GM23338 (cell line): ENCODE measurements around the gene AGRP. TPM values are rescaled to one million over a fixed set of nuclear protein-coding genes. Genes with fewer than 3 reads are reported as not detected.

Source experiments
- ATAC-seq: fragments of 200-7000 bp; cut with Tn5 transposase; 3 replicates; pipeline ENCODE4 v1.9.1; 2020
- DNase-seq: peaks from one replicate; pipeline ENCODE4 v3.0.0-alpha.2; 2015; ENCODE audit warnings: low spot score
- H2AFZ ChIP-seq: fragments of 200-600 bp; sonication (generic); 2 replicates; pipeline ENCODE4 v1.8.0; 2016; ENCODE audit warnings: antibody characterized with exemption, mild to moderate bottlenecking, moderate library complexity
- H3F3A ChIP-seq: fragments of 200-600 bp; sonication (generic); replicated peaks from 2 replicates; pipeline ENCODE4 v1.8.0; 2017; ENCODE audit warnings: antibody characterized with exemption, mixed run types, low read depth
- H3K27ac ChIP-seq: fragments of 200-600 bp; sonication (generic); 2 replicates; pipeline ENCODE4 v1.6.1; 2016; ENCODE audit warnings: low read depth
- H3K27me3 ChIP-seq: fragments of 200-600 bp; sonication (generic); 2 replicates; pipeline ENCODE4 v1.8.0; 2016; ENCODE audit warnings: mild to moderate bottlenecking, mixed run types, moderate library complexity; ENCODE audit not compliant: insufficient read depth
- H3K36me3 ChIP-seq: fragments of 200-600 bp; sonication (generic); 2 replicates; pipeline ENCODE4 v1.8.0; 2016; ENCODE audit warnings: mild to moderate bottlenecking; ENCODE audit not compliant: insufficient read depth
- H3K4me1 ChIP-seq: fragments of 200-600 bp; sonication (generic); 2 replicates; pipeline ENCODE4 v1.8.0; 2016; ENCODE audit warnings: mild to moderate bottlenecking, moderate library complexity; ENCODE audit not compliant: insufficient read depth
- H3K4me2 ChIP-seq: fragments of 200-600 bp; sonication (generic); 2 replicates; pipeline ENCODE4 v1.7.1; 2017; ENCODE audit warnings: mixed run types
- H3K4me3 ChIP-seq: fragments of 200-600 bp; sonication (generic); 2 replicates; pipeline ENCODE4 v1.6.1; 2016; ENCODE audit warnings: mixed run types
- H3K79me2 ChIP-seq: fragments of 200-600 bp; sonication (generic); replicated peaks from 2 replicates; pipeline ENCODE4 v1.8.0; 2017; ENCODE audit warnings: mild to moderate bottlenecking; ENCODE audit not compliant: insufficient read depth
- H3K9me2 ChIP-seq: fragments of 200-600 bp; sonication (generic); 2 replicates; pipeline ENCODE4 v1.8.0; 2017; ENCODE audit not compliant: insufficient read depth
- H4K20me1 ChIP-seq: fragments of 200-600 bp; sonication (generic); replicated peaks from 2 replicates; pipeline ENCODE4 v1.8.0; 2017; ENCODE audit warnings: mild to moderate bottlenecking; ENCODE audit not compliant: insufficient read depth
- H3K27ac Mint-ChIP-seq: 2 replicates; pipeline ENCODE4 v1.8.0; 2020; ENCODE audit warnings: inconsistent platforms, mild to moderate bottlenecking, moderate library complexity, mixed read lengths
- H3K27me3 Mint-ChIP-seq: 3 replicates; pipeline ENCODE4 v1.8.0; 2022; ENCODE audit warnings: low read depth, mild to moderate bottlenecking, moderate library complexity, mixed read lengths, inconsistent platforms; ENCODE audit not compliant: insufficient read depth, poor library complexity
- H3K36me3 Mint-ChIP-seq: 3 replicates; pipeline ENCODE4 v1.8.0; 2021; ENCODE audit warnings: low read depth, mild to moderate bottlenecking, inconsistent platforms, moderate library complexity, mixed read lengths
- H3K4me1 Mint-ChIP-seq: 3 replicates; pipeline ENCODE4 v1.8.0; 2020; ENCODE audit warnings: mild to moderate bottlenecking, inconsistent platforms, mixed read lengths
- H3K4me3 Mint-ChIP-seq: 3 replicates; pipeline ENCODE4 v1.8.0; 2021; ENCODE audit warnings: moderate library complexity, mild to moderate bottlenecking, inconsistent platforms, mixed read lengths
- H3K9me3 Mint-ChIP-seq: 3 replicates; pipeline ENCODE4 v1.8.0; 2020; ENCODE audit warnings: moderate library complexity, mild to moderate bottlenecking, inconsistent platforms, mixed read lengths
- CREB1 ChIP-seq: fragments of 250-450 bp; sonication (Bioruptor Pico); IDR thresholded peaks from 2 replicates; pipeline ENCODE4 v1.5.0; 2020; ENCODE audit warnings: low read depth, mild to moderate bottlenecking, moderate library complexity
- CTCF ChIP-seq, 2 experiments: fragments of 200-600 bp in 1 of 2; sonication (generic) in 1 of 2; conservative IDR thresholded peaks; 2 replicates each; pipeline versions ENCODE4 v1.5.1 to v1.6.1; 2016 to 2017; ENCODE audit warnings: antibody characterized with exemption in 2 of 2, low read depth in 2 of 2, mild to moderate bottlenecking in 2 of 2, moderate library complexity in 1 of 2
- ETS1 ChIP-seq: IDR thresholded peaks from 2 replicates; pipeline ENCODE4 v1.6.1; 2016; ENCODE audit warnings: antibody characterized with exemption
- EZH2 ChIP-seq: fragments of 200-600 bp; sonication (generic); IDR thresholded peaks from one replicate; pipeline ENCODE4 v1.8.0; 2017; ENCODE audit warnings: antibody characterized with exemption, mild to moderate bottlenecking, low read depth; ENCODE audit not compliant: unreplicated experiment
- EZH2phosphoT487 ChIP-seq: fragments of 200-600 bp; sonication (generic); IDR thresholded peaks from one replicate; pipeline ENCODE4 v1.8.1; 2018; ENCODE audit warnings: antibody characterized with exemption; ENCODE audit not compliant: unreplicated experiment
- JUNB ChIP-seq: IDR thresholded peaks from one replicate; pipeline ENCODE4 v1.6.1; 2016; ENCODE audit warnings: antibody characterized with exemption; ENCODE audit not compliant: unreplicated experiment
- NANOG ChIP-seq: IDR thresholded peaks from 2 replicates; pipeline ENCODE4 v1.6.1; 2016; ENCODE audit warnings: antibody characterized with exemption, borderline replicate concordance
- POLR2AphosphoS5 ChIP-seq: IDR thresholded peaks from 2 replicates; pipeline ENCODE4 v1.6.1; 2016; ENCODE audit warnings: antibody characterized with exemption, low read depth
- REST ChIP-seq: IDR thresholded peaks from one replicate; pipeline ENCODE4 v1.6.1; 2018; ENCODE audit warnings: antibody characterized with exemption; ENCODE audit not compliant: unreplicated experiment
- STAT1 ChIP-seq: IDR thresholded peaks from one replicate; pipeline ENCODE4 v1.6.1; 2016; ENCODE audit warnings: antibody characterized with exemption; ENCODE audit not compliant: unreplicated experiment
- ZNF114 ChIP-seq: fragments of 250-450 bp; sonication (Bioruptor Pico); IDR thresholded peaks from 2 replicates; pipeline ENCODE4 v1.5.0; 2020; ENCODE audit warnings: mild to moderate bottlenecking, moderate library complexity
- ZNF331 ChIP-seq: fragments of 250-450 bp; sonication (Bioruptor Pico); IDR thresholded peaks from 2 replicates; pipeline ENCODE4 v1.5.0; 2020; ENCODE audit warnings: low read depth, mild to moderate bottlenecking, moderate library complexity
- ZNF462 ChIP-seq: fragments of 250-450 bp; sonication (Bioruptor Pico); IDR thresholded peaks from 2 replicates; pipeline ENCODE4 v1.5.0; 2020; ENCODE audit warnings: mild to moderate bottlenecking, moderate library complexity
- polyA plus RNA-seq: library from polyadenylated mRNA; unstranded; fragments of >200 nt; fragmentation: Nextera tagmentation; extraction: Ambion mirVana; gene quantifications from 2 replicates; pipeline ENCODE4 v1.2.1, GENCODE V29; 2016
- total RNA-seq: library from RNA; depleted of rRNA; stranded (reverse); fragments of >200 nt; shearing (Covaris generic); gene quantifications from 2 replicates; pipeline ENCODE4 v1.2.3, GENCODE V29; 2014

Gene AGRP
- total and polyA plus RNA-seq, 2 experiments from 2014 or later: not detected

GRCh38 chr16:67468731-67469130, 14.6 kb downstream of the AGRP start:
- DNase-seq (no peak), ATAC-seq (no peak)
- H3K4me3 Mint-ChIP-seq: no peak overlapping the region
- Histone ChIP-seq H4K20me1 (peaks cover 15% of the 10 kb centered on the region; the same call in 1 of the 2 replicates), H3K27me3 (no peaks in the 10 kb centered on the region), H3K4me2 (no peak overlapping the region), H2AFZ (no peak overlapping the region), H3K27ac (no peak overlapping the region), H3K4me1 (no peaks in the 10 kb centered on the region), H3K36me3 (no peaks in the 10 kb centered on the region), H3K79me2 (peaks cover 5% of the 10 kb centered on the region; the same call in 1 of the 2 replicates), H3K9me2 (no peaks in the 10 kb centered on the region), H3K4me3 (no peak overlapping the region), H3F3A (0 out of 2 replicates have a peak, but pooled peaks cover 2% of the 10 kb centered on the region)
- no peaks in the 10 kb centered on the region for H3K36me3 Mint-ChIP-seq
- H3K9me3 Mint-ChIP-seq: no peaks in the 10 kb centered on the region; the same call in 2 of the 3 replicates
- H3K4me1 Mint-ChIP-seq: peaks cover 4% of the 10 kb centered on the region; the same call in 1 of the 3 replicates
- no peak overlapping the region for H3K27ac Mint-ChIP-seq
- TF ChIP-seq POLR2AphosphoS5: no peak
- TF ChIP-seq STAT1: no peak
- no peak for TF ChIP-seq CTCF (conservative IDR thresholded peaks at IDR 0.05; ENCODE audit: low read depth in 2 of 2)
- no peak for TF ChIP-seq REST
- no peak for TF ChIP-seq CREB1 (CRISPR knock-in tag)
- no peak for TF ChIP-seq ZNF114
- no peak for TF ChIP-seq ZNF462 (CRISPR knock-in tag)
- no peak for TF ChIP-seq NANOG
- no peak for TF ChIP-seq EZH2
- no peak for TF ChIP-seq EZH2phosphoT487
- TF ChIP-seq ETS1: no peak
- TF ChIP-seq ZNF331 (CRISPR knock-in tag): no peak
- no peak for TF ChIP-seq JUNB
- no peaks in the 10 kb centered on the region for H3K27me3 Mint-ChIP-seq
